GM21723 (cell line): Measurements from ENCODE around the gene MYH13.
A peak's percentile ranks its signal among the peaks of the same experiment; 100 is the strongest.
"Not testable (repeated sequence)": the region's sequence is repeated elsewhere in the genome, so short reads cannot be mapped to it uniquely, and the experiment has no call there.

Experiments
- ATAC-seq: cut with Tn5 transposase; IDR thresholded peaks from one replicate; pipeline ENCODE4 v1.9.1; 2021; ENCODE audit warnings: mild to moderate bottlenecking, moderate library complexity; ENCODE audit not compliant: unreplicated experiment

The MYH13 gene

GRCh38 chr17:10306585-10306984 is 66.2 kb downstream of the MYH13 start:
- ATAC-seq = no peak

- no peak for ATAC-seq
These were observed 67.4 kb downstream of the MYH13 start for GRCh38 chr17:10305398-10305797.

GRCh38 chr17:10304758-10305300 is 68.0 kb downstream of the MYH13 start:
- no peak for ATAC-seq

GRCh38 chr17:10297691-10298090 is 75.1 kb downstream of the MYH13 start:
- ATAC-seq = no peak

DNA sequence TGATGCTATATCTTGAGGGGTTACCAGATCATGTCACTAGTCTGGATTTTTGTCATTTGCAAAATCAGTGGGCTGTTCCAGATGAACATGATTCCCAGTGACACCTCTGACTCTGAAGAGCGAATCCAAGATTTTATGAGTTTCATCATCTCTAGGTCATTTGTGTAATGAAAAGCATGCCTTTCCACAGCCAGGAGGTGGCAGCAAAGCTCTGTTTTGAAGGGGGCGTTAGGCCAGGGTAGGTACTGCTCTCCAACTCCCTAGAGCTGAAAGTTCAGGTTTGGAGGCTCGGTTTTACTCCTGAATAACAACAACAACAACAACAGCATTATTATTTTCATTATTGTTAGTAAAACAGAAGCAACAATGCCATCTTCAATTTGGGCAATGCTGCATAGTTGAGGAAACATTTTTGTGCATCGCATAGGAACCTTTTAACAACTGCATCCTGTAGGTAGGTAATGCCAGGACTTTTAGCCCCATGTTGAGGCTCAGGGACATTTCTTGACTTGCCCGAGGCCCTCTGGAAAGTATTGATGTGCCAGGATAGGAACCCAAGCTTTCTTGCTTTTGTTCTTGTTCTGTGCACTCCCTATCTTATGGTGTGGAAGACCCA is 77.0 kb downstream of the MYH13 start:
- no peak for ATAC-seq

DNA sequence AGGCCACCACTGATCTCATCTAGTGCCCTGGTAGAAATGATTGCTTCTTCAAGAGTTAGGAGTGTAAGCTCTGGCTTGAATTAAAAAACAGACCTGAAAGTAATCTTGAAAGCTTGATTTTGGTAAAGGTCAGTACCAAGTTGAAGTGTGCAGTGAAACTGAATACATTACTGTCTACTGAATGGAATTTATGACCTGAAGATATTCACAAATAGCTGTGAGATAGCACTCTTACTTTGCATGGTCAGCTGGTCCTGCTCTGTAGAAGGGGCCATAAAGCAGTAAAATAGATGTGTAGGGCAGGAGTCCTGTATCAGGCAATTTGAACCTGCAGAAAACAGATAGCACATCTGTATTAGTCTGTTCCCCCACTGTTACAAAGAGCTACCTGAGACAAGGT is 78.6 kb downstream of the MYH13 start:
- ATAC-seq = no peak

GRCh38 chr17:10292057-10292937 is 80.5 kb downstream of the MYH13 start:
- peak; percentile 67 for ATAC-seq

DNA sequence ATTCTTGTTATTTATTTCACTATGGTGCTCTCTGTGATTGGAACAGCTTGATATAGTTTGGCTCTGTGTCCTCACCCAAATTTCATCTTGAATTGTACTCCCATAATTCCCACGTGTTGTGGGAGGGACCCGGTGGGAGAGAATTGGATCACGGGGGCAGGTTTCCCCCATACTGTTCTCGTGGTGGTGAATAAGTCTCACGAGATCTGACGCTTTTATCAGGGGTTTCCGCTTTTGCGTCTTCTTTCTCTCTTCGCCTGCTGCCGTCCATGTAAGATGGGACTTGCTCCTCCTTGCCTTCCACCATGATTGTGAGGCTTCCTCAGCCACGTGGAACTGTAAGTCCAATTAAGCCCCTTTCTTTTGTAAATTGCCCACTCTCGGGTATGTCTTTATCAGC is 81.2 kb downstream of the MYH13 start:
- not testable (repeated sequence) for ATAC-seq

- ATAC-seq = no peak
These were observed 82.8 kb downstream of the MYH13 start for GRCh38 chr17:10290041-10290440.

DNA sequence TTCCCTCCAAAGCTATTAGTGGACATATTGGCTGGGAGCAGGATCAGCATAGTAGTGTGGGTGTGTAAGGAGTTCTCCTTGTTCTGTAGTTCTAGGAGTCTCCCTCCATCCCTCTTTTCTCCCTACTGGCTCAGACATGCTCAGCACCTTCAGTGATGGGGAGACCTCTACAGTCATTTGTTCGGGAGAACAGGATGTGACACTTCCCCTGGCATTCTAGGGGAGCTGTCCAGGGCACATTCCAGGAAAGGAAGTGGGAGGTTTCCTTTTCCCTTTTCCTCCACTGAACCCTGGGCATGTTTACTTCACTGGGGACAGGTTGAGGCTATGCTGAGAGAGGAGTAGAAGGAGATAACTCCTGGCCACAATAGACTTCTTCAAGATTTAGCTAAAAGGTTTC is 86.5 kb downstream of the MYH13 start:
- ATAC-seq = no peak

DNA sequence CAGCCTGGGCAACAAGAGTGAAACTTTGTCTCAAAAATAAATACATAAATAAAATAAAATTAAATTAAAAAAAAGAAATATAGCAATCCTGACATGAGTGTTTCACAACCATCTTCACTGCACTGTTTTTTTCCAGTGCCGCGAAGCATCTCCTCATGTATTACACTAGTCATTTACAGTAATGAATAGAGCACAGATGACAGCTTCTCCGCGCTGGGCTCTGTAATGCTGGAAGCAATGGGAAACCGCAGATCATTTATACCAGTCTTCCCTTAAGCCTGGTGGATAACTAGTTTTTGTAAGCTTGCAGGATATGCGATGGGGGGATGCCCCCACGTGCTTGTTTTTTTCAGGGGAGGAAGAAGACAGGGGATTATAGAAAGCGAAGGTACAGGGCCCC is 86.9 kb downstream of the MYH13 start:
- no peak for ATAC-seq

DNA sequence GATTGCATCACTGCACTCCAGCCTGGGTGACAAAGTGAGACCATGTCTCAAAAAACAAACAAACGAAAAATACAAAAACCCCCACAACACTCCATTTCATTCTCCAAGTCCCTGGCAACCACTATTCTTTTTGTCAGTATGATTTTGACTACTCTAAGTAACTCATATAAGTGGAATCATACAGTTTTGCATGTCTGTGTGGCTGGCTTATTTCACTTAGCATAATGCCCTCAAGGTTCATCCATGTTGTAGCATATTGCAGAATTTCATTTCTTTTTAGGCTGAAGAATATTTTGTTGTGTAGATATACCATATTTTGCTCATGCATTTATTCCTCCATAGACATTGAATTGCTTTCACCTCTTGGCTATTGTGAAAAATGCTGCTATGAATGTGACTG is 92.7 kb downstream of the MYH13 start:
- ATAC-seq = no peak

DNA sequence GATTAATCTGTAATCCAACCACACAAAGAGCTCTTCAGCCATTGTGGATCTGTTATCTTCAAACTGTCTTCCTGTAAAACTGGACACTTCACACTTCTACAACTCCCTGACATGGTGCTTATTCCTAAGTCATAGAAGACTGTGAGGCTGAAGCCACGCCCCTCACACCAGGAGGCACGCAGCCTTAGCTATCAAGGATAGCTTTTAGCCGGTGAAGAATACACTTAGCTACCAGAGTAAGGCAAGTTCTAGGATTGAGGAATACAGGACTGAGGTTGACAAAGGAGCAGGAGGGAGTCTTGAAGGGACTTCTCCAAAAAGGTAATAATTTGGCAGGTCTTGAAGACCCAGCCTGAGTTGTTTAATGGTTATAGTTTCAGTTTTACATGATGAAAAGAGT is 94.6 kb downstream of the MYH13 start:
- ATAC-seq = no peak

GRCh38 chr17:10276436-10276835 is 96.4 kb downstream of the MYH13 start:
- ATAC-seq = no peak

- no peak for ATAC-seq
These were observed 97.4 kb downstream of the MYH13 start for GRCh38 chr17:10275418-10275817.

GRCh38 chr17:10271106-10271562 is 101.7 kb downstream of the MYH13 start:
- no peak for ATAC-seq

GRCh38 chr17:10270258-10270657 is 102.5 kb downstream of the MYH13 start:
- no peak for ATAC-seq

DNA sequence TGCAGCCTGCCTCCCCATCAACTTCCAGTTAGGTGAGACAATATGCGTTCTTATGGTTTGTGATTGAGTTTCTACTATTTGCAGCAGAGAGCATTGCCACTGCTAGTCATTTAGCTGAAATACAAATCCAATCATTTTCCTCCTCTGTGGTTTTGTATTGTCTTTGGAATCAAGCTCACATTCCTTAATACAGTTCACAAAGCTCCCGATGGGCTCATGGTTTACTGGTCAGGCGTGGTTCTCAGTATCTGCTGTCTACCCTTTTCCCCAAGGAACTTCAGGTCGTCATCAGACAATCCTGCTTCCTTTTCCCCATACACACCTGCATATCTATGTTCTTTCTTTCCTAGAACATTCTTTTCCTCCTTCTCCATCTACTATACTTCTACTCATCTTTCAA is 104.8 kb downstream of the MYH13 start:
- no peak for ATAC-seq

GRCh38 chr17:10266296-10266876 is 106.4 kb downstream of the MYH13 start:
- ATAC-seq = no peak

DNA sequence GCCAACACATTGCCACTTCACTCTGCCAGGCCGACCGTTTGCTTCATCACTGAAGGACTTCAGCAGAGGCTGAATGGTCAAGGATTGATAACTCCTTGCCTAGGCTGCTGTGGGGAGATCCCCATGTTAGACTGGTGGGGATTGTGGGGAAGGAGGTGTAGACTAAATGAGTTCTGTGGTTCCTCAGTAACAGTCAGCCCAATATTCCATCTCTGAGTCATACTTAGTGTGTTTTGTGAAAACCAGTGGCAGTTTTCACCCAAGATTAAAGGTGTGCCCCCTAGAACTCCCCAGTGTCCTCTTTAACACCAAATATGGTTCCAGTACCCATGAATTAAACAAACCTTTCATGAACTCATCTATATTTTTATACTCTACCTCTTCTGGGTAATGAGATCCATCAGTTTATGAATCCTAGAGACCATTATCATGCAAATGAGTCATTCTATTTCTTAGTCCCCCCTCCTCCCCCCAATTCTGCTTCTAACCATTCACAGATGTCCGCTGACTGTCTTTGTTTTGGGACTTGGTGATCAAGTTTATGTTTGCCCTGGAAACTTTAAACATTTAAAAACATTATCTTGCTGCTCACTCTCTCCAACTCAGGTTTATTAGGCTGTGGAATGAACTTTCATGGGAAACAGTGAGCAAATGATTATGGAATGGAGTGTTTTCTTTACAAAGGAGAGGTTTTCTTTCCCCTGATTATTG is 107.6 kb downstream of the MYH13 start:
- ATAC-seq = no peak

- ATAC-seq = no peak
These were observed 108.8 kb downstream of the MYH13 start for GRCh38 chr17:10264051-10264450.
